Activated T-cell treated with anti-CD3 and anti-CD28 coated beads for 1 hour (primary cell): ENCODE results near the gene KRTAP1-1.
"Not testable (repeated sequence)": the region's sequence is repeated elsewhere in the genome, so short reads cannot be mapped to it uniquely, and the experiment has no call there.

Source experiments
- DNase-seq: peaks from one replicate; pipeline ENCODE4 v3.0.0-alpha.2; 2020; ENCODE audit warnings: low read depth

Gene KRTAP1-1

GRCh38 chr17:41055130-41055529 lies 13.9 kb upstream of the KRTAP1-1 start, which contains the start of gene KRTAP2-2:
Gene KRTAP2-2, minus strand, starts transcription at chr17:41055230. Its CDS starts 19 bp downstream, at chr17:41055211.
- not testable (repeated sequence) for DNase-seq

GRCh38 chr17:41054556-41054955 lies 13.3 kb upstream of the KRTAP1-1 start:
- DNase-seq: not testable (repeated sequence)

GRCh38 chr17:41054025-41054424 lies 12.8 kb upstream of the KRTAP1-1 start:
- no peak for DNase-seq

- DNase-seq: no peak
These were observed 11.3 kb upstream of the KRTAP1-1 start for GRCh38 chr17:41052566-41052965.

- DNase-seq: no peak
These were observed 7.9 kb upstream of the KRTAP1-1 start for GRCh38 chr17:41049110-41049509.

- DNase-seq: no peak
These were observed 7.2 kb upstream of the KRTAP1-1 start for GRCh38 chr17:41048441-41048840.

DNA sequence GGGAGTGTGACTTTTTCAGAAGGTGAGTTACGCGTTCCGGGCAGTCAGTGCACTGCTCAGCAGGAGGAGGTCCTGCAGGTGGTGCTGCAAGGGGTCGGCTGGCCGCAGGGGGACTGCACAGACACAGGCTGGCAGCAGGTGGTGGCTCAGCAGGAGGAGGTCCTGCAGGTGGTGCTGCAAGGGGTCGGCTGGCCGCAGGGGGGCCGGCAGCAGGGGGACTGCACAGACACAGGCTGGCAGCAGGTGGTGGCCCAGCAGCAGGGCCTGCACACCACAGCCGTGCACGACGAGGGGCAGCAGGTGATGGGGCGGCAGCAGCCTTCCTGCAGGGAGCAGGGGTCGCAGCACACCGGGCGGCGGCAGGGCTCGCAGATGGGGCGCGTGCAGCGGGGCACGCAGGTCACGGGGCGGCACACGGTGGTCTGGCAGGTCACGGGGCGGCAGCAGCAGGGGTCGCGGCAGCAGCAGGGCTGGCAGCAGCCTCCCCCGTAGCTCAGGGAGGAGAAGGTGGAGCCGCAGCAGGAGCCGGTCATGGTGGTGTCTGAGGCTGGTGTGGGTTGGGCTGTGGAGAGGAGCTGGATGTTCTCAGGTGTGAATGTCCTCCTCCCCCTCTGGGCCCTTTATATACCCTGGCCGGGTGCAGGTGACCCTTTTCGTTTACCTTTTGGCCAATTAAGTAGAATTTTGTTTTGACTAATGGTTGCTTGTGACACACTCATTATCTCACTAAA lies 5.7 kb upstream of the KRTAP1-1 start, which contains the start of gene KRTAP2-1:
KRTAP2-1 (minus strand) TSS at position 582 of the 731 bp plus-strand sequence; CDS start at position 533, 49 bp downstream.
- DNase-seq: not testable (repeated sequence)

GRCh38 chr17:41042953-41043352 lies 1.7 kb upstream of the KRTAP1-1 start:
- no peak for DNase-seq

DNA sequence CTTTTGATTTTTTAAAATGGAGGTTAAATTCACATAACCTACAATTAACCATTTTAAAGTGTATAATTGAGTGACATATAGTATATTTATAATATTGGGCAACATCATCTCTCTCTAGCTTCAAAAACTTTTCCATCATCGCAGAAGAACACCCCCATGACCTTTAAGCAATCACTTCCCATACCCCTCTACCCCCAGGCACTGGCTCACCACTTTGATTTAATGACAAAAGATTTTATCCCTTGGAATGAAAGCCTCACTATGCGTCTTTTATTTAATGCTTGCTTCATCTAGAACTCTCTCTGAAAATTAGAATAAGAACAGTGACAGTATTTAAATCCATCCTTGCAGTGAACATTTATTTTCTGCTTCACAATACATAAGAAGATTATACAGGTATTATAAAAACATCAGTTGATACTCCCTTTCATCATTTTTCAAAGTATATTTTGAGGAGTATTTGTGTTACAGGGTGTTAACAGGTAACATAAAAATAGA lies 3.3 kb downstream of the KRTAP1-1 start:
- DNase-seq: no peak

DNA sequence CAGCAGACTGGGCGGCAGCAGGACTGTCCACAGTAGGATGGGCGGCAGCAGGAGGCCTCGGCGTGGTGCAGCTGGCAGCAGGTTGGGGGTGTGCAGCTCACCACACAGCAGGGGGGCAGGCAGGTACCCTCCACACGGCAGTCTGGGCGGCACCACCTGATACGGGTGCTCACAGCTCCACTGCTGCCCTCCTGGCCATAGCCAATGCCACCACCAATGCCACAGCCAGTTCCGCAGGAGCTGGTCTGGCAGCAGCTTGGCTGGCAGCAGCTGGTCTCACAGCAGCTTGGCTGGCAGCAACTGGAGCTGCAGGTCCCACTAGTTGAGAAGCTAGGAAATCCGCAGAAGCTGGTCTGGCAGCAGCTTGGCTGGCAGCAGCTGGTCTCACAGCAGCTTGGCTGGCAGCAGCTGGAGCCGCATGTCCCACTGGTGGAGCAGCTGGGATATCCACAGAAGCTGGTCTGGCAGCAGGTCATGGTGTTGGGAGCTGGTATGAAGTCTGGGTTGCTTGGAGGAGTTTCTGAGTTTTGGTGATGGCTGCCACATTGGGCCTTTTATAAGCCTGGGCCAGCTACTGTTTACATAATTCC lies 6.8 kb downstream of the KRTAP1-1 start, which contains the start of gene KRTAP1-3:
KRTAP1-3 (minus strand) TSS at position 529 of the 590 bp plus-strand sequence; CDS start at position 476, 53 bp downstream.
- DNase-seq: not testable (repeated sequence)

DNA sequence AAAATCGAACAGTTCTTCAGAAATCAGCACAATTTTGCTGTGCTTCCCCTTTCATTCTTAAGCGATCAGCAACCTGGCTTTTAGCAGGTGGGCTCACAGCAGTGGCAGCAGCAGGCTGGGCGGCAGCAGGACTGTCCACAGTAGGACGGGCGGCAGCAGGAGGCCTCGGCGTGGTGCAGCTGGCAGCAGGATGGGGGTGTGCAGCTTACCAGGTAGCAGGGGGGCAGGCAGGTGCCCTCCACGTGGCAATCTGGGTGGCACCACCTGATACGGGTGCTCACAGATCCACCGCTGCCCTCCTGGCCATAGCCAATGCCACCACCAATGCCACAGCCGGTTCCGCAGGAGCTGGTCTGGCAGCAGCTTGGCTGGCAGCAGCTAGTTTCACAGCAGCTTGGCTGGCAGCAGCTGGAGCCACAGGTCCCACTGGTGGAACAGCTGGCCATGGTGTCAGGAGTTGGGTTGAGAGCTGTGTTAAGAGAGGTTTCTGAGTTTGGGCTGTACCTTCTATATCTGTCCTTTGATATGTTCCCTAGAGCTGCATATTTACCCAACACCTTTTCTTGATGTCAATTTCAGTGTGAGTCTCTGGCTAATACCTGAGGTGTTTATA lies 11.5 kb downstream of the KRTAP1-1 start, which contains the start of gene KRTAP1-4:
KRTAP1-4 (minus strand) TSS at position 563 of the 613 bp plus-strand sequence; CDS start at position 446, 117 bp downstream.
- no peak for DNase-seq

DNA sequence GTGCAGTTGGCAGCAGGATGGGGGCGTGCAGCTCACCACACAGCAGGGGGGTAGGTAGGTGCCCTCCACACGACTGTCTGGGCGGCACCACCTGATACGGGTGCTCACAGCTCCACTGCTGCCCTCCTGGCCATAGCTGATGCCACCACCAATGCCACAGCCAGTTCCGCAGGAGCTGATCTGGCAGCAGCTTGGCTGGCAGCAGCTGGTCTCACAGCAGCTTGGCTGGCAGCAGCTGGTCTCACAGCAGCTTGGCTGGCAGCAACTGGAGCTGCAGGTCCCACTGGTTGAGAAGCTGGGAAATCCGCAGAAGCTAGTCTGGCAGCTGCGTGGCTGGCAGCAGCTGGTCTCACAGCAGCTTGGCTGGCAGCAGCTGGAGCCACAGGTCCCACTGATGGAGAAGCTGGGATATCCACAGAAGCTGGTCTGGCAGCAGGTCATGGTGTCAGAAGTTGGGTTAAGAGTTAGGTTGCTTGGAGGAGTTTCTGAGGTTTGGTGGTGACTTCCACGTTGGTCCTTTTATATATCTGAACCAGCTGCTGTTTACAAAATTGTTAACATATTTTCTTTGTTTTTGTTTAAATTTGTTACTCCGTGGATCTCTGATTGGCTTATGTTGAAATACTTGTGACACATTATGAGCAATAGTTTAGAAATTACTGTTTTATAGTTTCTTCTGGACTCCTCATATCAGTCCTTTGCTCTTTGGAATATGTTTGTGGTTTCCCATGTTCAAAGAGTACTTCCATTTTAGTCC lies 14.4 kb downstream of the KRTAP1-1 start, which contains the start of gene KRTAP1-5:
KRTAP1-5 (minus strand) TSS at position 494 of the 757 bp plus-strand sequence; CDS start at position 441, 53 bp downstream.
- no peak for DNase-seq

GRCh38 chr17:41024697-41025096 lies 16.6 kb downstream of the KRTAP1-1 start:
- no peak for DNase-seq

- DNase-seq: no peak
These were observed 20.9 kb downstream of the KRTAP1-1 start for GRCh38 chr17:41020336-41020735.

- no peak for DNase-seq
These were observed 21.8 kb downstream of the KRTAP1-1 start for GRCh38 chr17:41019415-41019814.

DNA sequence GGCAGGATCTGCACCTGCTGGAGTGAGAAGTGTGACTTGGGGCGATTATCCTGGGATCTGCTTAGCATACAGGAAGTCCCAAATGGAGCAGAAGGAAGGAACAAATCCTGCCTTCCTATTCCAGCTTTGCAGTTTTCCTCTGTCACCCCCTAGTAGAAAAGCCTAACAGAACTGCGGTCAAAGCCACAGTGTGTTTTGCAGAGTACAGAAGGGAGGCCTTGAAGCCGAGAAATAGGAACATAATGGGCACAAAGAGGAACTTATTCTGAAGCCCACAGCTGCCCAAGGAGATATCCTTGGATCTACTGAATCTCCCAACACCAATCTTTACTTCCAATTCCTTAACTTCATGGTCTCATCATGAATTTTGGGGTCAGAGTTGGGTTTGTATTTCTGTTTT lies 22.7 kb downstream of the KRTAP1-1 start:
- no peak for DNase-seq

GRCh38 chr17:41016578-41017215 lies 24.6 kb downstream of the KRTAP1-1 start:
- no peak for DNase-seq

GRCh38 chr17:41015454-41015853 lies 25.8 kb downstream of the KRTAP1-1 start:
- no peak for DNase-seq

DNA sequence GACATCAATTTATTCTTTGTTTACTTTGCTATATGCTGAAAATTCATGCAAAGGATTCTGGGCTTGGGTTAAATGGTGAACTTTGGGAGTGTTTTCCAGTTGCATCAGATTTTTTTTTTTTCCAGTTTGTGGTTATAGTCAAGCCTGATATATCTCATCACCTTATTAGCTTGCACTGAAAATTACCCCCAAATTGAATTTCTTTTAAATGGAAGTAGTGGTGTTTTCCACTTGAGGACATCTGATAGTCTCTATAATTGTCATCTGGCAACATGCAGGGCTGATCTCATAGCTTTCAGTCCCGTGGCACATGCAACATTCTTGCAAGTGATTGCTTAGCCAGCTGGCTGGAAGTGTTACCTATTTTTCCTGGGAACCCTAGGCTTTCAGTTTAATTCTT lies 27.6 kb downstream of the KRTAP1-1 start:
- DNase-seq: no peak

- DNase-seq: no peak
These were observed 28.1 kb downstream of the KRTAP1-1 start for GRCh38 chr17:41013181-41013580.
